GM19438 (cell line): ENCODE results near the gene ELAVL2.

Experiments used
- ATAC-seq: cut with Tn5 transposase; IDR thresholded peaks from one replicate; pipeline ENCODE4 v1.9.1; 2021; ENCODE audit warnings: low read depth; ENCODE audit not compliant: unreplicated experiment

The ELAVL2 gene

DNA sequence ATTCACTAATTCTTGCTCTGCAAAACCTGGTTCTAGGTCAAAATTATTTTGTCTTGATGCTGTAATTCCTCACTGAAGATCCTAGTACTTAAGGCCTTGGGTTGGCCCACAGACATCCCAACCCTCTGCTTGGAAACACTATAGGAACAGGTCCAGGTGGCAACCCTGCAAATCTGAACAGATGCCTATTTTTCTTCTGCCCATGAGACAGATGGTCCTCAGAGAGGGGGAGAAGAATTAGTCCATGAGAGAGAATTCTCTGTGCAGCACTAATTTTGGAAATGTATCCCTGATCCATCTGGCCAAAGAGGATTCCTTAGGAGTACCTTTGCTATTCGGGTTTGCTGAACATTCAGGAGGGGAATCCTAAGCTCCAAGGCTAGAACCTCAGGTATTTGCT lies 156.3 kb downstream of the ELAVL2 start:
- ATAC-seq, result no peak

DNA sequence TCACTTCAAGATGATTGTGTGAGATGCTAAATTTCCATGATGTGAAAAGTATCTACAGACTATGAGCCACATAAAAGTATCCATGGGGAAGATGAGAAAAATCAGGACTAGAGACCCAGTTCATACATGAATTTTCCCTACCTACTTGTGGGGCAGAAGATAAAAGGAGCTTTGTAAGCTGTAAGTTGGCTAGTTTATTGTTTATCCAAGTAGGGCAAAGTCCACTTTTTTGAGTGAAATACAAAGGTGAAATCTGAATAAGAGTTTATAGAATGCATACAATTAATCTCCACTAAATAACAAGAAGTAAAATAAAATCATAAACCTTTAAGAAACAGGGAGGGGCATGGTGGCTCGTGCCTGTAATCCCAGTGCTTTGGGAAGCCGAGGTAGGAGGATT lies 160.4 kb downstream of the ELAVL2 start:
- ATAC-seq, result no peak

DNA sequence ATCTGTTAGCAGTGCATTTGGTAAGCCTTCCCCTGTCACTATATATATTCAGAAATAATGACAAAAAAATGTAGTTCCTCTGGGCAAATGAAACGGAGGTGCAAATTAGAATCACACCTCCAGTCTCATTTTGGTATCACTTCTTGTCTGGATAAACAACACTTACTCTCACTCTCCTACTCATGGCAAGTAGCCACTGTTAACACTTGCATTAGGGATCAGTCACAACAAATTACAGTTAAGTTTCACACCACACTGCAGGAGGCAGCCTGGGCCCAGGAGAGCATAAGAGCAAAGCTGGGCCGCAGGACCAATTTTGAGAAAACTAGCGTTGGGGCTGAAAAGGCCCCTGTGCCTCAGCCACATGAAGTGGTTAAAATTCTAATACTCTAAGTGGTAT lies 161.0 kb downstream of the ELAVL2 start:
- no peak for ATAC-seq

DNA sequence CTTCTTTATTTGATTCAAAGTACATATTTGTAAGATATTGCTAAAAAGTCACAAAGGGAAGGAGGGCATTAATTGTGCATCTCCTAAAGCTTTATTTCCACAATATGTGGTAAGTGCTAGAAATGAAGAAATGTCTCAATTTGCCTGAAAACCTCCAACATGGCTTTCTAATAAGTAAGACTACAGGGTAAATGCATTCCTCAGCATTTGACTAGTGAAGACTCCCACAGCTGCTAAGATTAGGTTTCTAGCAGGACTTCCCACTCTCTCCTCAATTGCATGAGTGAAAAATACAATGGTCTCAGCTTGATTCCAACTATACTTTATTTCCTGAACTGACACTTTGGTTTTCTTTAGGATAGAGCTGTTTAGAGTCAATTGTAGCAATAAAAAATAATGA lies 162.1 kb downstream of the ELAVL2 start:
- ATAC-seq, result no peak

DNA sequence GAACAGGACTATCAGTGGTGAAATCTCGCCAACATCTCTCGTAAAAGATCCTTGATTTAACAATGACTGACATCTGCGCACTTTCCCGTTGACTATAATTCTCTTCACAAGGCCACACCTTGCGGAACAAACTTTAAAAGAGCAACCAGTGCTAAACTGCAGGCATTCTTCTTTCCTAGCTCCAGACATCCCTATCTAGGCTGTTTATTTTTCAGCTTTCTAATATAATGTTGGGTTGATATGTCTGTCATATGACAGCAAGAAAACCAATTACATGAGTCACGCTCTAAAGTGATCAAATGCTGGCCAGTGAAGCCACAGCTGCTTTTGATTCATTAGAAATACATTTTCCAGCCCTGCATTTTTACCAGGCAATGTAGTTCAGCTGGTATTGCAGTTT lies 162.5 kb downstream of the ELAVL2 start:
- ATAC-seq, result no peak

DNA sequence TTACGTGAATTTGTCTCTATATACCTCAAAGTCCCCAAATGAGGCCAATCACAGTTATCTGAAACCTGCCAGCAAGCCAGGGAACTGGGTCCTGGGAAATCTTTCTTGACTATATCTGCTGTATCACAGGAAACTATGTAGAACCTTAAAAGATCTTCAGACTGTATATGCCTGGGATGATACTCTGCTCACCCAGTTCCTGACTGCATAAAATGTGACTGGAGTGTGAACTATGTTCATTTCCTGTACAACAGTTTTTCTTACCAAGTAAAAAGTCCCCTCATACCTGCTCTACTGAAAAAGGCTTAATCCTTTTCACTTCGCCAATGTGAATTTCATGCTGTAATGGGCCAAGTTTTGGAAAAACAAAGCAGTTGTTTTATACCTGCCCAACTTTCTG lies 162.9 kb downstream of the ELAVL2 start:
- no peak for ATAC-seq

DNA sequence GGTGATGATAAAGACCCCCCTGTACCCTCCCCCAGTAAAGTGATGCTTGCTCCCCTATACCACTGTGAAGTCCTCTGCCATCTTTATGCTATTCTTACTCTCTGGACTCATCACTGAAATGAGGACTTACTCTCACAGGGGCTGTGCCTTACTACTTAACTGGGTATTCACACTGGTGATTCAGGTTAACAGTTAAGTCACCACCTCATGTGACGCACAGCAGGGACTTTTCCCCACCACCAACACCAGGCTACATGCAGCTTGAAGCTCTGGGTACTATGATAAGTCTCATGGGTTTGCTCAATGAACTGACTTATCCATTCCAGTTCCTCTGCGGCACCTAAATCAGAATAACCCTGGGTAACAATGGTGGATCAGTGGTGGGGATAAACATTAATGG lies 163.7 kb downstream of the ELAVL2 start:
- no peak for ATAC-seq

DNA sequence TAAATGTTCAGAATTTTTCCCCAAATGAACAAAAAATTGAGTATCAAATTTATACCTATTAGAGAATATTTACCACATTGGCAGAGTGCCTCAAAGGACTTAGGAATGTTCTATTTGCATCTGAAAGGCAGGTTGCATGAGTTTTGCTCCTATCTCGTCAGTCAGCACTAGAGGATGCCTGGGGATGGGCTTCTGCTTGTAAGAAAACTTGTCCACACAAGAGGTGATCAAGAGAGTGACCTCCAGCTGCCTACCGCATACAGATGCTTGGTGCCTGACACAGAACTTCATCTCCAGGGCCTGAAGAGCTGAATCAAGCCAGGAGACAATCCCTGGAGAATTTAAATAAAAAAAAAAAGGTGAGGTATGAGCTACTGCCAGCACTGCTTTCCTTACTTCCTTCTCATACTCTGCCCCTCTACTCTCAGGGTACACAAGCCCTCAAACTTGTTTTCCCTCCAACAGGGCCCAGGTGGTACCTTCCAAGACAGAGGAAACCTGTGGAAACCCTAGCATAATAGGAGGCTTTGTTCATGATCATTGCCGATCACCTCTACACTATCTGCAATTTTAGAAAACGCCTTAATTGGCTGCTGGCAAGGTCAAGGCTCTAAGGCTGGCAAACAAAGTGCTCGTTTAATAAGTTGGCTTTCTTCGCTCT lies 166.6 kb downstream of the ELAVL2 start:
- ATAC-seq, result no peak

DNA sequence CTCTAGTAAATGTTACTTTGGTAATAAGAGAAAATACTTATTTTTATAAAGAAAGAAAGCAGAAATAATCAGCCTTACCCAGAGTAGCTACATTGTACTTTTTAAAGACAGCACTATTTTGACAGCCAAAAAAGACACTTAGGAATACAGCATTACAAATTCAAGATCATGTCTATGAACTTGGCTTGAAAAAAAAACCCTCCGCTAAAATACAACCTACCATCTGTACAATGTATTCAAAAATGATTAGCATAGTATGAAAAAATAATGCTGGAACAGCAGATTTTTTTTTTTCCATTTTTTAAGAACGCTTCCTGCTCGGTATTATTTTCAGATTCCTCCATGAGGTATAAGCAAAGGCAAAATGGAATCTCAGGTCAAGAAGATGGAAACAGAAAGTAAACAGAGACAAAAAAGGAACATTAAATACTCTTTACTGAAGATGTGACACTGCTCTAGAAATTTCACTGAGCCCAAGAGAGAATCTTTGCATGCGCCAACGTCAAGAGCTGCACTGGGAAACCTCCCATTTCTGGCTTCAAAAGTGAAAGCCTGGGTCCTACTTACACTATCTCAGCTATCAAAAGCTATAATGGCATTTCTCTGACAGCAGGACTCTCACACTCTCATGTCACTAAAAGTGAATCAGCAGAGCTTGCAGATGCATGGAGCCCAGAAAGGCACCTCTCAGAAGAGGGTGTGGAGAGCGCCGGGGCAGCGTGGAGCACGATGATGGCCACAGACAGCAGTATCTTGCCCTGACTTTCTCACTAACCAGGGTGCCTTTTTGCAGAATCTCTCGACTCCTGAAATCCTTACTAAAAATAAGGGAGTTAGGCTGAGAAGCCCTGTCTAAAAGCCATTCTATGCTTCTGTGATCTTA lies 167.4 kb downstream of the ELAVL2 start:
- no peak for ATAC-seq

DNA sequence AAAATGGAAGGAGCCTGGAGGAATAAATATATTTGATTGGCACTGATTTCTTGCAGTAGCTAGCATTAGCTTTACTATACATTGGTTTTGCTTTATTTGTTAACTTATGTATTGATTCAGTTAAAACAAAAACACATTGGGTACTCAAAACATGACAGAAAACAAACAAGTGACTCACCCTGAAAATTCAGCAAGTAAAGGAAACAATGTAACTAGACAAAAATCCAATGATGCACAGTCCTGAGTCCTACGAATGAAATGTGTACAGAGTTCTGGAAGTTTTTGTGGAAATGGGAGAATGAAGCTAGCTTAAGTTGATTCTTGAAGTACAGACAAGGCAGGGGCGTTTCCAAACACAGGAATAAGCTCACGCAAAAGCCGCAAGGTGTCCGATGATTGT lies 175.0 kb downstream of the ELAVL2 start:
- no peak for ATAC-seq

DNA sequence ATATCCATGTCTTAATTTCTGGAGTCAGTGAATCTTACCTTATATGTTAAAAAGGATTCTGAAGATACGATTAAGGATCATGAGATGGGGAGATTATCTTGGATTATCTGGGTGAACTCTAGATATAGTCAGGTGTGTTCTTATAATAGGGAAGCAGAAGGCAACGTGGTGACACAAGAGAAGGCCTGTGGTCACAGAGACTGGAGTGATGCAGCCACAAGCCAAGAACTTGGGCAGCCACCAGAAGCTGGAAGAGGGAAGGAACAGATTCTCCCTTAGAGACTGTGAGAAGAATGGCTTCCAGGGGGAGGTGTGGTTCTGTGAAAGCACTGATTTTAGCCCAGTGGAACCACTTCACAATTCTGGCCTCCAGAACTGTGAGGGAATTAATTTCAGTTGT lies 177.4 kb downstream of the ELAVL2 start:
- ATAC-seq, result no peak

DNA sequence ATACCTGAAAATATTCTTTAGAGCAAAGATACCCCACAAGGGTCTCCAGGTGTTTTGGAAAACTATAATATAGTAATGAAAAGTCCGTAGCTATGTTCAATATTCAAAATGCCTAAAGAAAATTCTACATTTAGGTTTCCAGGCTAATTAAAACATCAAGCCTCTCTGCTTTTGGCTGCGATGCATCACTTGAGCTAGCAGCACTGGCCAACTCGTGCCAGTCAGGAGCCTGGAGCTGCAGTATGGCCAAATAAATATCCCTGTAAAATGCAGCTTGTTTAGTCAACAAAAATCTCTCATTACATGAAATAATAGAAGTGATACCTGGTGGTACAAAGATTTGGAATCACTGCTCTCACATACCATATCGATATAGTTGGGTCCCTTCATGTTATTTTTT lies 181.1 kb downstream of the ELAVL2 start:
- no peak for ATAC-seq

DNA sequence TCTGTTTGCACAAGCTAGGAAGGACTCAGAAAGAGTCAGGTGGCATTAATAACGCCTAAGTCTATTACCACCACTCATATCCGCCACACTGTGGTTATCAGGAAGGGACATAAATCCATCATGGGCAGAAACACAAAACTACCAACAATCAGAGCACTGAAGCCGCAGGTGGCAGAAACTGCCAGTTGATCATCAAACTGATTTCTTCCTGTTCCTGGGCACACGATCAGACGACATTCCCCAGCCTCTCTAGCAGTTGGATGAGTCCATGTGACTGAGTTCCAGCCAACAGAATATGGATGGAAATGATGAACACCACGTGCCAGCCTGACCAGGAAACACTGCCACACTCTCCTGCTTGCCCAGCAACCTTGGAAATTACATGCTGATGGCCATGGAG lies 181.7 kb downstream of the ELAVL2 start:
- ATAC-seq, result no peak

DNA sequence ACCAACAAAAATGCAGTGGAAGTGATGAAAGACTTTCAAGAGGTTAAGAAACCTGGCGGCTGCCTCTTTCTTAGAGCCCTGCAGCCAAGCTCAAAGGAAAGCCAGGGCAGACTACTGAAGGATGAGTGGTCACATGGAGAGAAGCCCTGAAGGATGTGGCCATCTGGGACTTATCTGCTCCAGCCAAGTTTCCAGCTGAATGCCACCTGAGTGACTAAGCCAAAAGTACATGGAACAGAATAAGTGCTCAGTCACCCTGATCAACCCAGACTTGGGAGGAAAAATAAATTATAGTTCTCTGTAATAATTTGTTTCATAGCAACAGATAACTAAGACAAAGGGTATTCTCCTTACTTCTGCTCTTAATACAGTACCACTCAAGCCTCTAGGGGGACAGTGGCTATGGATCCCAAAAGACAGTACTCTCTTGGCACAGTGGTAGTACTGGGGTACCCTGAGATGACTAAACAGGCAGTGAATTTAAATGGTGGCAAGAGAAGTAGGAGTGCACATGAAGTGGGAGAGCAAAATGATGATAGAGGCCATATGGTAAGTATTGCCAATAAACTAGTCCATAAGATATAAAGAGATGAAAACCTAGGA lies 182.3 kb downstream of the ELAVL2 start:
- no peak for ATAC-seq
